ENCODE data around the gene GOLGA8M.
"Not testable (repeated sequence)": the region's sequence is repeated elsewhere in the genome, so short reads cannot be mapped to it uniquely, and the experiment has no call there.

GOLGA8M gene

GRCh38 chr15:28712270-28712669 is at the start of gene GOLGA8M:
Gene GOLGA8M, minus strand, starts transcription at chr15:28712421. Its CDS starts 98 bp downstream, at chr15:28712323.
- DNase-seq, result not testable (repeated sequence)

- not testable (repeated sequence) for DNase-seq
These were observed 30.7 kb upstream of the GOLGA8M start for GRCh38 chr15:28742890-28743289.

- not testable (repeated sequence) for DNase-seq
These were observed 26.5 kb upstream of the GOLGA8M start for GRCh38 chr15:28738590-28739292.

GRCh38 chr15:28738200-28738561 is 26.0 kb upstream of the GOLGA8M start:
- not testable (repeated sequence) for DNase-seq

GRCh38 chr15:28737521-28738199 is 25.4 kb upstream of the GOLGA8M start:
- DNase-seq, result not testable (repeated sequence)

GRCh38 chr15:28728061-28728460 is 15.8 kb upstream of the GOLGA8M start:
- not testable (repeated sequence) for DNase-seq

GRCh38 chr15:28727026-28727425 is 14.8 kb upstream of the GOLGA8M start:
- DNase-seq, result not testable (repeated sequence)

GRCh38 chr15:28726102-28726501 is 13.9 kb upstream of the GOLGA8M start:
- no peak for DNase-seq

GRCh38 chr15:28725556-28725955 is 13.3 kb upstream of the GOLGA8M start:
- no peak for DNase-seq

- not testable (repeated sequence) for DNase-seq
These were observed 11.8 kb upstream of the GOLGA8M start for GRCh38 chr15:28723986-28724385.

GRCh38 chr15:28719626-28720025 is 7.4 kb upstream of the GOLGA8M start:
- not testable (repeated sequence) for DNase-seq

GRCh38 chr15:28718576-28718975 is 6.4 kb upstream of the GOLGA8M start:
- not testable (repeated sequence) for DNase-seq

- DNase-seq, result not testable (repeated sequence)
These were observed 2.0 kb upstream of the GOLGA8M start for GRCh38 chr15:28714176-28714575.

- DNase-seq, result not testable (repeated sequence)
These were observed 8.3 kb downstream of the GOLGA8M start for GRCh38 chr15:28703927-28704326.

- DNase-seq, result not testable (repeated sequence)
These were observed 9.8 kb downstream of the GOLGA8M start for GRCh38 chr15:28702427-28702826.

GRCh38 chr15:28694006-28694751 is 18.0 kb downstream of the GOLGA8M start:
- DNase-seq, result not testable (repeated sequence)

GRCh38 chr15:28693021-28693420 is 19.2 kb downstream of the GOLGA8M start:
- not testable (repeated sequence) for DNase-seq

- not testable (repeated sequence) for DNase-seq
These were observed 38.7 kb downstream of the GOLGA8M start for GRCh38 chr15:28673533-28673932.

- DNase-seq, result not testable (repeated sequence)
These were observed 40.1 kb downstream of the GOLGA8M start for GRCh38 chr15:28672122-28672521.

- not testable (repeated sequence) for DNase-seq
These were observed 45.8 kb downstream of the GOLGA8M start for GRCh38 chr15:28666402-28666801.

GRCh38 chr15:28664575-28664974 is 47.6 kb downstream of the GOLGA8M start:
- not testable (repeated sequence) for DNase-seq

GRCh38 chr15:28663717-28664116 is 48.5 kb downstream of the GOLGA8M start:
- DNase-seq, result not testable (repeated sequence)

- DNase-seq, result not testable (repeated sequence)
These were observed 51.5 kb downstream of the GOLGA8M start for GRCh38 chr15:28660750-28661149.

Measured in SW 1271 (cell line).